ENCODE data around the gene FCHO2.

- TF ChIP-seq, protein P1, sequence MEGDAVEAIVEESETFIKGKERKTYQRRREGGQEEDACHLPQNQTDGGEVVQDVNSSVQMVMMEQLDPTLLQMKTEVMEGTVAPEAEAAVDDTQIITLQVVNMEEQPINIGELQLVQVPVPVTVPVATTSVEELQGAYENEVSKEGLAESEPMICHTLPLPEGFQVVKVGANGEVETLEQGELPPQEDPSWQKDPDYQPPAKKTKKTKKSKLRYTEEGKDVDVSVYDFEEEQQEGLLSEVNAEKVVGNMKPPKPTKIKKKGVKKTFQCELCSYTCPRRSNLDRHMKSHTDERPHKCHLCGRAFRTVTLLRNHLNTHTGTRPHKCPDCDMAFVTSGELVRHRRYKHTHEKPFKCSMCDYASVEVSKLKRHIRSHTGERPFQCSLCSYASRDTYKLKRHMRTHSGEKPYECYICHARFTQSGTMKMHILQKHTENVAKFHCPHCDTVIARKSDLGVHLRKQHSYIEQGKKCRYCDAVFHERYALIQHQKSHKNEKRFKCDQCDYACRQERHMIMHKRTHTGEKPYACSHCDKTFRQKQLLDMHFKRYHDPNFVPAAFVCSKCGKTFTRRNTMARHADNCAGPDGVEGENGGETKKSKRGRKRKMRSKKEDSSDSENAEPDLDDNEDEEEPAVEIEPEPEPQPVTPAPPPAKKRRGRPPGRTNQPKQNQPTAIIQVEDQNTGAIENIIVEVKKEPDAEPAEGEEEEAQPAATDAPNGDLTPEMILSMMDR (conservative IDR thresholded peaks at IDR 0.05 in 1 of 2, IDR thresholded peaks at IDR 0.05 in 1 of 2; ENCODE audit: extremely low read depth in 1 of 2, insufficient read depth in 1 of 2, low read depth in 1 of 2, low read length in 2 of 2) = no peak
- no peak for TF ChIP-seq EZH2 (IDR thresholded peaks at IDR 0.05; ENCODE audit: borderline replicate concordance, low read length)
Observed at GRCh38 chr5:73028991-73029595, 73.3 kb downstream of the FCHO2 start.

Measured in mammary epithelial cell (primary cell).